Neural crest cell (in vitro differentiated cells): ENCODE measurements around the gene OLIG3. TPM values are rescaled to one million over a fixed set of nuclear protein-coding genes. Genes with fewer than 3 reads are reported as not detected.

Experiments
- DNase-seq: peaks from one replicate; pipeline ENCODE4 v3.0.0; 2021; ENCODE audit warnings: low read depth, mixed read lengths, low spot score
- H3K27ac Mint-ChIP-seq: one replicate; pipeline ENCODE4 v1.8.0; 2021; ENCODE audit warnings: mild to moderate bottlenecking, mixed read lengths; ENCODE audit not compliant: unreplicated experiment
- H3K27me3 Mint-ChIP-seq: 2 replicates; pipeline ENCODE4 v1.8.0; 2021; ENCODE audit warnings: low read depth, mild to moderate bottlenecking, mixed read lengths
- H3K36me3 Mint-ChIP-seq: 2 replicates; pipeline ENCODE4 v1.8.0; 2021; ENCODE audit warnings: low read depth, mild to moderate bottlenecking, mixed read lengths
- H3K4me1 Mint-ChIP-seq: 2 replicates; pipeline ENCODE4 v1.8.0; 2021; ENCODE audit warnings: mixed read lengths
- H3K4me3 Mint-ChIP-seq: one replicate; pipeline ENCODE4 v1.8.0; 2021; ENCODE audit warnings: mild to moderate bottlenecking, mixed read lengths
- H3K9me3 Mint-ChIP-seq: 2 replicates; pipeline ENCODE4 v1.8.0; 2021; ENCODE audit warnings: mixed read lengths
- CTCF ChIP-seq: fragments of 200-600 bp; sonication (generic); conservative IDR thresholded peaks from 2 replicates; pipeline ENCODE4 v1.5.0; 2021; ENCODE audit warnings: antibody characterized with exemption, mild to moderate bottlenecking
- total RNA-seq: library from RNA; stranded (reverse); gene quantifications from 2 replicates; pipeline ENCODE4 v1.2.1, GENCODE V29; 2021

OLIG3 gene
- total RNA-seq, 1 donor from 2014 or later, result 0.63 TPM

- no peak for TF ChIP-seq CTCF
- no peak for DNase-seq
- Mint-ChIP-seq H3K4me1 (peaks cover 10% of the 10 kb centered on the region), H3K9me3 (no peaks in the 10 kb centered on the region), H3K36me3 (no peaks in the 10 kb centered on the region), H3K4me3 (peak overlapping the region; percentile 14), H3K27me3 (peaks cover 100% of the 10 kb centered on the region), H3K27ac (no peak overlapping the region)
These were observed 6.9 kb downstream of the OLIG3 start for GRCh38 chr6:137487181-137487868.

GRCh38 chr6:137486416-137486815, 7.8 kb downstream of the OLIG3 start:
- no peaks in the 10 kb centered on the region for H3K9me3 Mint-ChIP-seq
- no peak for DNase-seq
- H3K4me1 Mint-ChIP-seq, result peaks cover 10% of the 10 kb centered on the region
- H3K36me3 Mint-ChIP-seq, result no peaks in the 10 kb centered on the region
- no peak for TF ChIP-seq CTCF
- H3K27ac Mint-ChIP-seq, result no peak overlapping the region
- no peak overlapping the region for H3K4me3 Mint-ChIP-seq
- peaks cover 98% of the 10 kb centered on the region for H3K27me3 Mint-ChIP-seq

- Mint-ChIP-seq H3K36me3 (no peaks in the 10 kb centered on the region), H3K4me3 (no peak overlapping the region), H3K4me1 (no peaks in the 10 kb centered on the region), H3K27ac (no peak overlapping the region), H3K27me3 (peaks cover 95% of the 10 kb centered on the region), H3K9me3 (no peaks in the 10 kb centered on the region)
- no peak for TF ChIP-seq CTCF
- no peak for DNase-seq
These were observed 13.8 kb downstream of the OLIG3 start for GRCh38 chr6:137480431-137480830.

- DNase-seq, result no peak
- Mint-ChIP-seq H3K4me3 (no peak overlapping the region), H3K36me3 (no peaks in the 10 kb centered on the region), H3K27ac (no peak overlapping the region), H3K4me1 (peaks cover 16% of the 10 kb centered on the region), H3K27me3 (peaks cover 93% of the 10 kb centered on the region), H3K9me3 (no peaks in the 10 kb centered on the region)
- peak; percentile 22 for TF ChIP-seq CTCF
These were observed 19.1 kb downstream of the OLIG3 start for GRCh38 chr6:137475103-137475502.

GRCh38 chr6:137473598-137473997, 20.6 kb downstream of the OLIG3 start:
- H3K27me3 Mint-ChIP-seq, result peaks cover 82% of the 10 kb centered on the region

More at GRCh38 chr6:137473598-137473997, 20.6 kb downstream of the OLIG3 start:
- Mint-ChIP-seq H3K36me3 (no peaks in the 10 kb centered on the region), H3K4me1 (peaks cover 16% of the 10 kb centered on the region), H3K27ac (no peak overlapping the region), H3K9me3 (no peaks in the 10 kb centered on the region), H3K4me3 (no peak overlapping the region)
- TF ChIP-seq CTCF, result no peak
- no peak for DNase-seq
